Adrenal gland (tissue), 5 donors: ENCODE measurements around the gene PCNT.

Experiments
- CTCF ChIP-seq, 6 experiments: fragments of 450-650 bp in 4 of 6; fragments of 200-600 bp in 2 of 6; sonication (generic) in 1 of 6; IDR thresholded peaks; 1 replicate in 5 of 6; 2 replicates in 1 of 6; pipeline versions ENCODE4 v1.5.1 to v1.8.0; 2016 to 2021; ENCODE audit warnings: antibody characterized with exemption in 6 of 6, mild to moderate bottlenecking in 2 of 6, moderate library complexity in 1 of 6
- POLR2A ChIP-seq, 2 donors: fragments of 450-650 bp; IDR thresholded peaks; one replicate each; pipeline ENCODE4 v1.6.1; 2017; ENCODE audit warnings: antibody characterized with exemption in 2 of 2, mild to moderate bottlenecking in 2 of 2, moderate library complexity in 1 of 2
- donor health status: DM: no; HTN: no; CAD: no.

- no peak for TF ChIP-seq POLR2A (IDR thresholded peaks at IDR 0.05)
- no peak for TF ChIP-seq CTCF (IDR thresholded peaks at IDR 0.05)
Observed at GRCh38 chr21:46414965-46415275, 91.0 kb downstream of the PCNT start.
